Fibroblast of lung (primary cell): ENCODE data around the gene SRSF2. TPM values are rescaled to one million over a fixed set of nuclear protein-coding genes. Genes with fewer than 3 reads are reported as not detected.

ENCODE experiments used
- DNase-seq, 2 donors: peaks; one replicate each; pipeline versions ENCODE4 v3.0.0 to v3.0.0-alpha.2; 2010; ENCODE audit warnings: low read depth in 2 of 2
- H2AFZ ChIP-seq: 2 replicates; pipeline ENCODE4 v1.5.1; 2012; ENCODE audit warnings: low read length, control low read depth, inconsistent platforms
- H3K27ac ChIP-seq: 2 replicates; pipeline ENCODE4 v1.5.1; 2011; ENCODE audit warnings: low read length, control low read depth; ENCODE audit not compliant: insufficient read depth
- H3K27me3 ChIP-seq: 2 replicates; pipeline ENCODE4 v1.5.1; 2011; ENCODE audit warnings: mild to moderate bottlenecking, low read length; ENCODE audit not compliant: control insufficient read depth, insufficient read depth
- H3K36me3 ChIP-seq: 2 replicates; pipeline ENCODE4 v1.5.1; 2011; ENCODE audit warnings: low read length; ENCODE audit not compliant: control insufficient read depth, insufficient read depth
- H3K4me1 ChIP-seq: 2 replicates; pipeline ENCODE4 v1.5.1; 2011; ENCODE audit warnings: low read length; ENCODE audit not compliant: control insufficient read depth, insufficient read depth; ENCODE audit errors: extremely low read depth
- H3K4me2 ChIP-seq: 2 replicates; pipeline ENCODE4 v1.5.1; 2011; ENCODE audit warnings: low read length, control low read depth; ENCODE audit not compliant: insufficient read depth; ENCODE audit errors: extremely low read depth
- H3K4me3 ChIP-seq, 4 experiments: fragments of 200-600 bp in 1 of 4; sonication (generic) in 1 of 4; replicated peaks in 1 of 4; 2 replicates each; pipeline ENCODE4 v1.5.1; 2011 to 2016; ENCODE audit warnings: low read length in 4 of 4, low read depth in 3 of 4, mild to moderate bottlenecking in 3 of 4, control low read depth in 2 of 4, inconsistent platforms in 1 of 4, mixed read lengths in 1 of 4; ENCODE audit not compliant: insufficient read depth in 1 of 4; ENCODE audit errors: control extremely low read depth in 1 of 4
- H3K79me2 ChIP-seq: 2 replicates; pipeline ENCODE4 v1.5.1; 2012; ENCODE audit warnings: mild to moderate bottlenecking, low read length, inconsistent platforms; ENCODE audit not compliant: control insufficient read depth, insufficient read depth
- H3K9ac ChIP-seq: 2 replicates; pipeline ENCODE4 v1.5.1; 2011; ENCODE audit warnings: mild to moderate bottlenecking, low read length, control low read depth; ENCODE audit not compliant: insufficient read depth
- H3K9me3 ChIP-seq: 2 replicates; pipeline ENCODE4 v1.5.1; 2012; ENCODE audit warnings: low read depth, low read length; ENCODE audit not compliant: control insufficient read depth, insufficient read depth
- H4K20me1 ChIP-seq: 2 replicates; pipeline ENCODE4 v1.5.1; 2011; ENCODE audit warnings: low read length; ENCODE audit not compliant: control insufficient read depth, insufficient read depth; ENCODE audit errors: extremely low read depth
- EZH2 ChIP-seq: IDR thresholded peaks from 2 replicates; pipeline ENCODE4 v1.5.1; 2012; ENCODE audit warnings: low read length, control low read depth, mild to moderate bottlenecking; ENCODE audit errors: missing control alignments
- polyA plus RNA-seq, 2 donors: library from polyadenylated mRNA; depleted of rRNA in 1 of 2; stranded (reverse) in 1 of 2; unstranded in 1 of 2; fragments of >200 nt; gene quantifications; 2 replicates each; pipeline ENCODE4 v1.2.1, GENCODE V29; 2011 to 2012; ENCODE audit warnings: missing spikeins in 1 of 2
- total RNA-seq: library from RNA; depleted of rRNA; stranded (reverse); fragments of >200 nt; gene quantifications from 2 replicates; pipeline ENCODE4 v1.2.1, GENCODE V29; 2014
- TF ChIP-seq, protein P1 (sequence below), 2 donors: IDR thresholded peaks in 1 of 2; conservative IDR thresholded peaks in 1 of 2; 1 replicate in 1 of 2; 2 replicates in 1 of 2; pipeline ENCODE4 v1.5.1; 2011 to 2012; ENCODE audit warnings: low read length in 2 of 2, control low read depth in 1 of 2, inconsistent platforms in 1 of 2, low read depth in 1 of 2, mild to moderate bottlenecking in 1 of 2

SRSF2 gene
- total and polyA plus RNA-seq, 2 donors (not counting 1 experiment from before 2014, with no cell fraction given): 77.5 to 203 TPM

DNA sequence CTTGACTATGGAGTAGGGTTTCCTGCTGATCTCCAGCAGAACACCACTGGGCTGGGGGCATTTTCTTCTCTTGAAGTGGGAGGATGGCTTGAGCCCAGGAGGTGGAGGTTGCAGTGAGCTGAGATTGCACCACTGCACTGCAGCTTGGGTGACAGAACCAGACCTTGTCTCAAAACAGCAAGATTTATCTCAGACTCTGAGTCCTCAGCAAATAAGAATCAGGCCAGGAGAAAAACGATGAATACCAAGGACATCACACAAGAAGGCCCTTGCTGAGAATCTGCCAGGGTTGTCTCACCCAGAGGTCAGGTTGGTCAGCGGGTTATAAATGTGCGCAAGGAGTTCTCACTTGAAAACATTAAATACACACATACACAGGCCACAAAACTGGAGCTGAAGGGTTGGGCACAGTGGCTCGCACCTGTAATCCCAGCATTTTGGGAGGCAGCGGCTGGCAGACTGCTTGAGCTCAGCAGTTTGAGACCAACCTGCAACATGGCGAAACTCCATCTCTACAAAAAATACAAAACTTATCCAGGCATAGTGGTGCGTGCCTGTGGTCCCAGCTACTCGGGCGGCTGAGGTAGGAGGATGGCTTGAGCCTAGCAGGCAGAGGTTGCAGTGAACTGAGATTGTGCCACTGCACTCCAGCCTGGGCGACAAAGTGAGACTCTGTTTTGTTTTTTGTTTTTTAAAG lies 34.0 kb downstream of the SRSF2 start:
- no peak for DNase-seq
- no peak overlapping the region for H3K9ac ChIP-seq
- peaks cover 85% of the 10 kb centered on the region for H3K79me2 ChIP-seq
- H3K4me2 ChIP-seq: no peak overlapping the region
- no peaks in the 10 kb centered on the region for H3K9me3 ChIP-seq
- no peaks in the 10 kb centered on the region for H3K27me3 ChIP-seq
- no peaks in the 10 kb centered on the region for H3K36me3 ChIP-seq
- TF ChIP-seq, protein P1, sequence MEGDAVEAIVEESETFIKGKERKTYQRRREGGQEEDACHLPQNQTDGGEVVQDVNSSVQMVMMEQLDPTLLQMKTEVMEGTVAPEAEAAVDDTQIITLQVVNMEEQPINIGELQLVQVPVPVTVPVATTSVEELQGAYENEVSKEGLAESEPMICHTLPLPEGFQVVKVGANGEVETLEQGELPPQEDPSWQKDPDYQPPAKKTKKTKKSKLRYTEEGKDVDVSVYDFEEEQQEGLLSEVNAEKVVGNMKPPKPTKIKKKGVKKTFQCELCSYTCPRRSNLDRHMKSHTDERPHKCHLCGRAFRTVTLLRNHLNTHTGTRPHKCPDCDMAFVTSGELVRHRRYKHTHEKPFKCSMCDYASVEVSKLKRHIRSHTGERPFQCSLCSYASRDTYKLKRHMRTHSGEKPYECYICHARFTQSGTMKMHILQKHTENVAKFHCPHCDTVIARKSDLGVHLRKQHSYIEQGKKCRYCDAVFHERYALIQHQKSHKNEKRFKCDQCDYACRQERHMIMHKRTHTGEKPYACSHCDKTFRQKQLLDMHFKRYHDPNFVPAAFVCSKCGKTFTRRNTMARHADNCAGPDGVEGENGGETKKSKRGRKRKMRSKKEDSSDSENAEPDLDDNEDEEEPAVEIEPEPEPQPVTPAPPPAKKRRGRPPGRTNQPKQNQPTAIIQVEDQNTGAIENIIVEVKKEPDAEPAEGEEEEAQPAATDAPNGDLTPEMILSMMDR (conservative IDR thresholded peaks at IDR 0.05 in 1 of 2, IDR thresholded peaks at IDR 0.05 in 1 of 2; ENCODE audit: low read depth in 1 of 2, low read length in 2 of 2): no peak
- TF ChIP-seq EZH2: no peak
- H3K4me3 ChIP-seq: no peak overlapping the region
- no peak overlapping the region for H3K27ac ChIP-seq
- peaks cover 27% of the 10 kb centered on the region for H3K4me1 ChIP-seq
- no peaks in the 10 kb centered on the region for H4K20me1 ChIP-seq
- no peak overlapping the region for H2AFZ ChIP-seq

DNA sequence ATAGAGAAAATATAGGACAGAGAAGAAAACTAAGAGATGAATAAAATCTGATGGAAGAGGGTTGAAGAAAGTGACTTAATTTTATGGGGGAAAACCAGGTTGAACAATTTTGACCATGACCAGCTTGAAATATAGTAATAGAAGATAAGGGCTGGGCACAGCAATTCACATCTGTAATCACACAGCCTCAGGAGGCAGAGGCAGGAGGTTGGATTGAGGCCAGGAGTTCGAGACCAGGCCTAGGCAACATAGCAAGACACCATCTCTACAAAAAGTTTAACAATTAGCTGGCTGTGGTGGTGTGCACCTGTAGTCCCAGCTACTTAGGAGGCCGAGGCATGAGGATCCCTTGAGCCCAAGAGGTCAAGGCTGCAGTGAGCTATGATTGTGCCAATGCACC lies 35.1 kb downstream of the SRSF2 start:
- Histone ChIP-seq H3K9ac (no peak overlapping the region), H3K4me1 (peaks cover 29% of the 10 kb centered on the region), H3K79me2 (peaks cover 84% of the 10 kb centered on the region), H3K9me3 (no peaks in the 10 kb centered on the region), H3K4me3 (no peak overlapping the region), H4K20me1 (no peaks in the 10 kb centered on the region), H3K36me3 (no peaks in the 10 kb centered on the region), H3K27me3 (no peaks in the 10 kb centered on the region), H3K4me2 (peak overlapping the region; percentile 94), H2AFZ (no peak overlapping the region), H3K27ac (no peak overlapping the region)
- no peak for DNase-seq
- TF ChIP-seq, protein P1 (conservative IDR thresholded peaks at IDR 0.05 in 1 of 2, IDR thresholded peaks at IDR 0.05 in 1 of 2; ENCODE audit: low read depth in 1 of 2, low read length in 2 of 2): no peak
- no peak for TF ChIP-seq EZH2

DNA sequence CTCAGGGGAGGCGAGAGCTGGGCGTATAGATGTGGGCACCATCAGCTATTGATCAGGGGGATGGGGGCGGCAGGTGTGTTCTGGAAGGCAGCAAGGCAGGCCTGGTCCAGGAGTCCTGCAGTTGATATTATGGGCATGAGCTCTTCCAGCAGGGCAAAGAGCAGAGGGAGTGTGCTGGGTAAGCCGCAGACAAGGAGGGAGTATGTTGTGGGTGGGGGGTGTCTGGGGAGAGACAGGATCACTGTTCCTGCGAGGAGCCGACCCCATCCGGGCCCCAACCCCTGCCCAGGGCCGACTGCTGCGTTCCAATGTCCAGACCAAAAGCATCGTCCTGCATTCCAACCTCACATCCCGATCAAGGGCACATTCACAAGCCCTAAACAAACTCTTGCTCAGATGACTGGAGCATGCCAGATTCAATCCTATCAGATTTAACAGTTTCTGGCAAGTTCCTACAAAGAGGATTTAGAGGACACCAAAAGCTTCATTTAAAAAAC lies 35.6 kb downstream of the SRSF2 start:
- TF ChIP-seq, protein P1 (conservative IDR thresholded peaks at IDR 0.05 in 1 of 2, IDR thresholded peaks at IDR 0.05 in 1 of 2; ENCODE audit: low read depth in 1 of 2, low read length in 2 of 2): no peak
- no peak for TF ChIP-seq EZH2
- no peaks in the 10 kb centered on the region for H3K27me3 ChIP-seq
- peaks cover 84% of the 10 kb centered on the region for H3K79me2 ChIP-seq
- H3K4me1 ChIP-seq: peaks cover 29% of the 10 kb centered on the region
- no peak for DNase-seq
- H4K20me1 ChIP-seq: no peaks in the 10 kb centered on the region
- H3K9ac ChIP-seq: peak overlapping the region; percentile 61
- peak overlapping the region; percentile 94 for H3K4me2 ChIP-seq
- H3K36me3 ChIP-seq: no peaks in the 10 kb centered on the region
- peak overlapping the region; percentile 83 for H3K27ac ChIP-seq
- no peaks in the 10 kb centered on the region for H3K9me3 ChIP-seq
- H3K4me3 ChIP-seq: no peak overlapping the region
- no peak overlapping the region for H2AFZ ChIP-seq
